Esophagus muscularis mucosa (tissue), 3 donors: ENCODE measurements around the gene TERT.

Experiments
- POLR2A ChIP-seq: fragments of 450-650 bp; IDR thresholded peaks from one replicate; pipeline ENCODE4 v1.6.1; 2017; ENCODE audit warnings: antibody characterized with exemption, moderate library complexity, mild to moderate bottlenecking, low read depth
- POLR2AphosphoS5 ChIP-seq, 2 donors: sonication (generic); formaldehyde crosslinking; IDR thresholded peaks; one replicate each; pipeline ENCODE4 v1.6.1; 2017; ENCODE audit warnings: antibody characterized with exemption in 2 of 2
- TF ChIP-seq, protein P1 (sequence below), 3 experiments: fragments of 200-600 bp in 2 of 3; fragments of 450-650 bp in 1 of 3; sonication (generic) in 2 of 3; IDR thresholded peaks; one replicate each; pipeline ENCODE4 v1.5.1; 2017 to 2019; ENCODE audit warnings: antibody characterized with exemption in 3 of 3, mild to moderate bottlenecking in 2 of 3, moderate library complexity in 1 of 3

DNA sequence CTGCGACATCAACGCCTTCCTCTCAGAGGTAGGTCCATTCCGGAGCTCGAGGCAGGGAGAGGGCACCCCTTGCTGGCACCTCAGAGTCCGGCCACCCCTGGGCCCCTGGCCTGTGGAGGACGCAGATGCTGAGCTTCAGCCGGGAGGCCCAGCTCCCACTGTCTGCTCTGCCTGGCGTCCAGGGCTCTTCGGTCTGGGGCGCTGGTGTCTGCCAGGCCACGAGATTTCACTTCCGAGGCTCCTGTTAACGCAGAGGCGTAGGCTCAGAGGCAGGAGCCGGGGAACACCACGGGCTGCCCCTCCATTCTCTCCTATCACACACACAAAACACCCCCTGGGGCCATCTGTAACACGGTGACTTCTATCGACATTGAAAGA lies 78.0 kb downstream of the TERT start:
- no peak for TF ChIP-seq POLR2AphosphoS5 (IDR thresholded peaks at IDR 0.05)
- TF ChIP-seq, protein P1, sequence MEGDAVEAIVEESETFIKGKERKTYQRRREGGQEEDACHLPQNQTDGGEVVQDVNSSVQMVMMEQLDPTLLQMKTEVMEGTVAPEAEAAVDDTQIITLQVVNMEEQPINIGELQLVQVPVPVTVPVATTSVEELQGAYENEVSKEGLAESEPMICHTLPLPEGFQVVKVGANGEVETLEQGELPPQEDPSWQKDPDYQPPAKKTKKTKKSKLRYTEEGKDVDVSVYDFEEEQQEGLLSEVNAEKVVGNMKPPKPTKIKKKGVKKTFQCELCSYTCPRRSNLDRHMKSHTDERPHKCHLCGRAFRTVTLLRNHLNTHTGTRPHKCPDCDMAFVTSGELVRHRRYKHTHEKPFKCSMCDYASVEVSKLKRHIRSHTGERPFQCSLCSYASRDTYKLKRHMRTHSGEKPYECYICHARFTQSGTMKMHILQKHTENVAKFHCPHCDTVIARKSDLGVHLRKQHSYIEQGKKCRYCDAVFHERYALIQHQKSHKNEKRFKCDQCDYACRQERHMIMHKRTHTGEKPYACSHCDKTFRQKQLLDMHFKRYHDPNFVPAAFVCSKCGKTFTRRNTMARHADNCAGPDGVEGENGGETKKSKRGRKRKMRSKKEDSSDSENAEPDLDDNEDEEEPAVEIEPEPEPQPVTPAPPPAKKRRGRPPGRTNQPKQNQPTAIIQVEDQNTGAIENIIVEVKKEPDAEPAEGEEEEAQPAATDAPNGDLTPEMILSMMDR (IDR thresholded peaks at IDR 0.05), result no peak
- no peak for TF ChIP-seq POLR2A
